ENCODE results near the gene TSPAN4. TPM values are rescaled to one million over a fixed set of nuclear protein-coding genes. Genes with fewer than 3 reads are reported as not detected.

Gene TSPAN4
- total and polyA plus RNA-seq, 11 donors, result 22.7 to 93.0 (median 31.3) TPM

GRCh38 chr11:883527-883926 lies 40.9 kb downstream of the TSPAN4 start:
- no peaks in the 10 kb centered on the region for H3K4me1 ChIP-seq
- ATAC-seq (no peak), DNase-seq (no peak)
- 84 to 88% (median 88%) methylated on average over 8 to 10 of the region's 10 CpGs for WGBS, 4 donors
- no peak overlapping the region for H3K4me3 ChIP-seq
- H3K36me3 ChIP-seq, result peaks cover 0 to 42% (median 18%) of the 10 kb centered on the region in 9 donors
- no peak overlapping the region for H3K27ac ChIP-seq
- no peak for TF ChIP-seq POLR2A (IDR thresholded peaks at IDR 0.05)
- TF ChIP-seq CTCF (IDR thresholded peaks at IDR 0.05), result no peak
- no peaks in the 10 kb centered on the region for H3K27me3 ChIP-seq
- intact Hi-C loops (cut with DNase I), result no loop called here
- H3K9me3 ChIP-seq, result no peaks in the 10 kb centered on the region

GRCh38 chr11:884578-885070 lies 42.0 kb downstream of the TSPAN4 start:
- DNase-seq (no peak), ATAC-seq (no peak)
- Histone ChIP-seq H3K27me3 (no peaks in the 10 kb centered on the region), H3K9me3 (no peaks in the 10 kb centered on the region), H3K27ac (no peak overlapping the region), H3K4me3 (no peak overlapping the region), H3K4me1 (no peaks in the 10 kb centered on the region), H3K36me3 (peaks cover 0 to 38% (median 17%) of the 10 kb centered on the region in 9 donors)
- 81 to 88% (median 87%) methylated on average over 7 to 16 of the region's 16 CpGs for WGBS, 4 donors
- intact Hi-C loops (cut with DNase I), result no loop called here
- TF ChIP-seq POLR2A (IDR thresholded peaks at IDR 0.05) (no peak), CTCF (IDR thresholded peaks at IDR 0.05) (no peak)

- no peaks in the 10 kb centered on the region for H3K9me3 ChIP-seq
- no peak overlapping the region for H3K4me3 ChIP-seq
- DNase-seq, result no peak
- no peak overlapping the region for H3K27ac ChIP-seq
- WGBS, 4 donors, result 94 to 97% (median 97%) methylated on average over 15 to 17 of the region's 17 CpGs
- H3K27me3 ChIP-seq, result no peaks in the 10 kb centered on the region
- ATAC-seq, result no peak
- intact Hi-C loops (cut with DNase I), result no loop called here
- no peaks in the 10 kb centered on the region for H3K4me1 ChIP-seq
- no peak for TF ChIP-seq CTCF (IDR thresholded peaks at IDR 0.05)
- TF ChIP-seq POLR2A (IDR thresholded peaks at IDR 0.05), result no peak
- H3K36me3 ChIP-seq, result peaks cover 0 to 39% (median 17%) of the 10 kb centered on the region in 9 donors
These were observed 43.9 kb downstream of the TSPAN4 start for GRCh38 chr11:886568-886967.

GRCh38 chr11:887589-887988 lies 44.9 kb downstream of the TSPAN4 start:
- H3K27me3 ChIP-seq, result no peaks in the 10 kb centered on the region
- TF ChIP-seq POLR2A (IDR thresholded peaks at IDR 0.05) (no peak), CTCF (IDR thresholded peaks at IDR 0.05) (no peak)
- intact Hi-C loops (cut with DNase I), result no loop called here
- H3K9me3 ChIP-seq, result no peaks in the 10 kb centered on the region
- H3K4me1 ChIP-seq, result no peaks in the 10 kb centered on the region
- H3K4me3 ChIP-seq, result no peak overlapping the region
- H3K27ac ChIP-seq, result no peak overlapping the region
- ATAC-seq, result no peak
- no peak for DNase-seq
- 82 to 94% (median 91%) methylated on average over 6 to 14 of the region's 14 CpGs for WGBS, 4 donors
- H3K36me3 ChIP-seq, result peaks cover 0 to 31% (median 6%) of the 10 kb centered on the region in 9 donors

Measured in heart left ventricle (tissue), 16 donors.